ENCODE data around the gene CFAP100. TPM values are rescaled to one million over a fixed set of nuclear protein-coding genes. Genes with fewer than 3 reads are reported as not detected.

Gene CFAP100
- total RNA-seq, 1 experiment from 2014 or later: not detected

DNA sequence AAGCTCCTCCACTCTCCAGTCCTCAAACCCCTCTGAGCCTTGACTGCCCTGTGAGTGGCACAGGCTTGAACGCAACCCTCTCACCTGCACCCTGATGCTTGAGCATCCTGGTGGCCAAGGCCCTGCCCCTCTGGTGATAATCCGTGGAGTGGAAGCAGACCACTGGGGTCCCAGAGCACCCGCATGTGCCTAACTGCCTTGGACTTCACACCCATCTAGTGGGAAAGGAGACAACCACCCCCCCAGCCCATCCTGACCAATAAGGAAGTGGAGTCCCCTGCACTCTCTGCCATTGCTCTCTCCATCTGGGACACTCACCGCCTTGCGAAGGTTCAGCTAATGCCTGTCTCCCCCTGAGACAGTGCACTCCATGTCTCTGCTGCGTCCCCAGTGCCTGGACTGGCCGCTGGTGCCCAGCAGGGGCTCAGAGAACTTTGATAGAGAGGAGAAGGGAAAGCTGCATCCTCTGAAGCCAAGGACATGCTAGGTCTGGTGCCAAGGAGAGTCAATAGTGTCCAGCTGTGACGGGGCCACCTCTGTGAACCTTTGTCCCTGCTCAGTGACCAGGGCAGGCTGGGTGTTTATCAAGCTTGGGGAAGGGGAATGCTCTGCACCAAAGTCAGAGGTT is 40.9 kb upstream of the CFAP100 start:
- POLR2A ChIA-PET: no interaction called here
- H3K36me3 ChIP-seq (ENCODE audit: control insufficient read depth, insufficient read depth, low read length): no peaks in the 10 kb centered on the region
- intact Hi-C loops (cut with micrococcal nuclease; ENCODE audit: unreplicated experiment): loop anchor here (2.0 kb wide), 1 partner anchor 87 kb away; no protein-coding TSS in a partner anchor
- CTCF ChIA-PET: no interaction called here
- no peak overlapping the region for H3K4me3 ChIP-seq (ENCODE audit: low read depth, low read length)
- peaks cover 4% of the 10 kb centered on the region; the same call in 1 of the 2 replicates for H3K4me1 ChIP-seq
- peak in 1 of 2 experiments; percentile 5 for DNase-seq
- no peaks in the 10 kb centered on the region for H3K27me3 ChIP-seq (replicated peaks; ENCODE audit: control insufficient read depth, insufficient read depth, low read length)
- TF ChIP-seq, protein P1, sequence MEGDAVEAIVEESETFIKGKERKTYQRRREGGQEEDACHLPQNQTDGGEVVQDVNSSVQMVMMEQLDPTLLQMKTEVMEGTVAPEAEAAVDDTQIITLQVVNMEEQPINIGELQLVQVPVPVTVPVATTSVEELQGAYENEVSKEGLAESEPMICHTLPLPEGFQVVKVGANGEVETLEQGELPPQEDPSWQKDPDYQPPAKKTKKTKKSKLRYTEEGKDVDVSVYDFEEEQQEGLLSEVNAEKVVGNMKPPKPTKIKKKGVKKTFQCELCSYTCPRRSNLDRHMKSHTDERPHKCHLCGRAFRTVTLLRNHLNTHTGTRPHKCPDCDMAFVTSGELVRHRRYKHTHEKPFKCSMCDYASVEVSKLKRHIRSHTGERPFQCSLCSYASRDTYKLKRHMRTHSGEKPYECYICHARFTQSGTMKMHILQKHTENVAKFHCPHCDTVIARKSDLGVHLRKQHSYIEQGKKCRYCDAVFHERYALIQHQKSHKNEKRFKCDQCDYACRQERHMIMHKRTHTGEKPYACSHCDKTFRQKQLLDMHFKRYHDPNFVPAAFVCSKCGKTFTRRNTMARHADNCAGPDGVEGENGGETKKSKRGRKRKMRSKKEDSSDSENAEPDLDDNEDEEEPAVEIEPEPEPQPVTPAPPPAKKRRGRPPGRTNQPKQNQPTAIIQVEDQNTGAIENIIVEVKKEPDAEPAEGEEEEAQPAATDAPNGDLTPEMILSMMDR (IDR thresholded peaks at IDR 0.05; ENCODE audit: insufficient read depth in 1 of 2, low read depth in 1 of 2, low read length in 1 of 2, severe bottlenecking in 1 of 2, unreplicated experiment in 1 of 2): no peak
- no peaks in the 10 kb centered on the region for H3K9me3 ChIP-seq
- H3K27me3 Mint-ChIP-seq (ENCODE audit: insufficient read depth, unreplicated experiment): peaks cover 5% of the 10 kb centered on the region
- H3K27ac Mint-ChIP-seq (ENCODE audit: unreplicated experiment): no peak overlapping the region
- H3K4me3 Mint-ChIP-seq (ENCODE audit: unreplicated experiment): no peak overlapping the region
- BruUV-seq (replicated peaks): no TSS peak
- H3K4me1 Mint-ChIP-seq (ENCODE audit: low read depth, unreplicated experiment): peaks cover 7% of the 10 kb centered on the region
- H3K36me3 Mint-ChIP-seq (ENCODE audit: insufficient read depth, unreplicated experiment): peaks cover 9% of the 10 kb centered on the region
- H3K9me3 Mint-ChIP-seq (ENCODE audit: unreplicated experiment): no peaks in the 10 kb centered on the region

DNA sequence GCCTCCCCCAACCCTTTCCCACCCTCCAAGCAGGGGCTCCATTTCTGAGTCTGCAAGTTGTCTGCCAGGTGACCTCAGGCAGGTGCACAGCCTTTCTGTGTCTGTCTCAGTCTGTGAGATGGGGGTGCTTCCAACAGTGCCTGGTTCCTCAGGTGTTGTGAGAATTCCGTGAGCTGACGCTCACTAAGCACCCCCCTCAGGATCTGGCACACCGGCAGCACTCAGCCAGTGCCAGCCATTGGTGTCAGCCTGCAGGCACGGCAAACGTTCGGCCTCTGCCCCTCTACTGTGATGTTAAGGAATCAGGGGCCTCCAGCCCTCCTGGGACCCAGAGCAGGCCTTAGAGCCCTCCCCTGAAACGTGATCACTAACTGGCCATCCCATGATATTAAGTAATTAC is 39.9 kb upstream of the CFAP100 start:
- BruUV-seq (replicated peaks): no TSS peak
- Histone ChIP-seq H3K4me3 (ENCODE audit: low read depth, low read length) (no peak overlapping the region), H3K4me1 (peaks cover 4% of the 10 kb centered on the region; the same call in 1 of the 2 replicates), H3K27me3 (replicated peaks; ENCODE audit: control insufficient read depth, insufficient read depth, low read length) (no peaks in the 10 kb centered on the region), H3K36me3 (ENCODE audit: control insufficient read depth, insufficient read depth, low read length) (no peaks in the 10 kb centered on the region), H3K9me3 (no peaks in the 10 kb centered on the region)
- Mint-ChIP-seq H3K4me3 (ENCODE audit: unreplicated experiment) (no peak overlapping the region), H3K27me3 (ENCODE audit: insufficient read depth, unreplicated experiment) (peaks cover 10% of the 10 kb centered on the region), H3K4me1 (ENCODE audit: low read depth, unreplicated experiment) (peaks cover 7% of the 10 kb centered on the region), H3K9me3 (ENCODE audit: unreplicated experiment) (no peaks in the 10 kb centered on the region), H3K27ac (ENCODE audit: unreplicated experiment) (no peak overlapping the region), H3K36me3 (ENCODE audit: insufficient read depth, unreplicated experiment) (peaks cover 9% of the 10 kb centered on the region)
- TF ChIP-seq, protein P1 (IDR thresholded peaks at IDR 0.05; ENCODE audit: insufficient read depth in 1 of 2, low read depth in 1 of 2, low read length in 1 of 2, severe bottlenecking in 1 of 2, unreplicated experiment in 1 of 2): no peak
- ChIA-PET CTCF (no interaction called here), POLR2A (no interaction called here)
- DNase-seq: no peak
- intact Hi-C loops (cut with micrococcal nuclease; ENCODE audit: unreplicated experiment): loop anchor here (2.0 kb wide), 1 partner anchor 88 kb away; no protein-coding TSS in a partner anchor

DNA sequence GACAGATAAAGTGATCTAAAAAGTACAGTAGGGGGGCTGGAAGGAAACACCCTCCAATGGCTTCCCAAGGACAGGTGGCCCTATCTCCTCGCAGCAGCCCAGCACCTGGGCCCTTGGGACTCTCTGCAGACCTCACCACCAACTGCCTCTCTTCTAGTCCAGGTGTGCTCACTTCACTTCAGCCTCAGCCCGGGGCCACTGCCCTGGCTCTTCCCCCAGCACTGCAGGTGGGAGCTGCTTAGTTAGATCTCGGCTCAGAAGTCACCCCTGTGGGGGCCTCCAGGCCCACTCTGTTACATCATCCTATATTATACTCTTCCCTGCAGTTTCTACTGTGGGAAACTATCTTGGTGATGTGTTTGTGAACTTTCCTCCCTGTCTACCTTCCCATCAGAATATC is 39.5 kb upstream of the CFAP100 start:
- intact Hi-C loops (cut with micrococcal nuclease; ENCODE audit: unreplicated experiment): loop anchor here (2.0 kb wide), 1 partner anchor 88 kb away; no protein-coding TSS in a partner anchor
- POLR2A ChIA-PET: no interaction called here

More for the DNA sequence above, 39.5 kb upstream of the CFAP100 start:
- Mint-ChIP-seq H3K36me3 (ENCODE audit: insufficient read depth, unreplicated experiment) (peaks cover 9% of the 10 kb centered on the region), H3K4me1 (ENCODE audit: low read depth, unreplicated experiment) (peaks cover 7% of the 10 kb centered on the region), H3K27me3 (ENCODE audit: insufficient read depth, unreplicated experiment) (peaks cover 14% of the 10 kb centered on the region), H3K9me3 (ENCODE audit: unreplicated experiment) (no peaks in the 10 kb centered on the region), H3K4me3 (ENCODE audit: unreplicated experiment) (peak overlapping the region; percentile 80), H3K27ac (ENCODE audit: unreplicated experiment) (peak overlapping the region; percentile 67)
- Histone ChIP-seq H3K36me3 (ENCODE audit: control insufficient read depth, insufficient read depth, low read length) (no peaks in the 10 kb centered on the region), H3K9me3 (no peaks in the 10 kb centered on the region), H3K27me3 (replicated peaks; ENCODE audit: control insufficient read depth, insufficient read depth, low read length) (no peaks in the 10 kb centered on the region), H3K4me3 (ENCODE audit: low read depth, low read length) (no peak overlapping the region), H3K4me1 (peaks cover 4% of the 10 kb centered on the region; the same call in 1 of the 2 replicates)
- DNase-seq: no peak
- TF ChIP-seq, protein P1 (IDR thresholded peaks at IDR 0.05; ENCODE audit: insufficient read depth in 1 of 2, low read depth in 1 of 2, low read length in 1 of 2, severe bottlenecking in 1 of 2, unreplicated experiment in 1 of 2): no peak
- CTCF ChIA-PET: no interaction called here
- no TSS peak for BruUV-seq (replicated peaks)

Data from Caco-2 (cell line).